Measurements from ENCODE around the gene PSMD1. TPM values are rescaled to one million over a fixed set of nuclear protein-coding genes. Genes with fewer than 3 reads are reported as not detected.

The PSMD1 gene
- total and polyA plus RNA-seq, 11 donors, result 33.2 to 124 (median 86.1) TPM

- TF ChIP-seq CTCF (IDR thresholded peaks at IDR 0.05) (no peak), POLR2A (IDR thresholded peaks at IDR 0.05) (no peak)
- DNase-seq, result no peak
- H3K4me3 ChIP-seq, result no peak overlapping the region
- H3K36me3 ChIP-seq, result peaks cover 0 to 23% (median under 1%) of the 10 kb centered on the region in 9 donors
- peaks cover 0 to 10% (median 5%) of the 10 kb centered on the region in 12 donors for H3K4me1 ChIP-seq
- H3K27me3 ChIP-seq, result no peaks in the 10 kb centered on the region
- WGBS, 4 donors, result 85 to 96% (median 92%) methylated on average over 2 of the region's 2 CpGs
- no peak for ATAC-seq
- no peaks in the 10 kb centered on the region for H3K9me3 ChIP-seq
- intact Hi-C loops (cut with DNase I), result no loop called here
- H3K27ac ChIP-seq, result no peak overlapping the region
Observed at GRCh38 chr2:231115651-231116050, 59.0 kb downstream of the PSMD1 start.

- Histone ChIP-seq H3K4me3 (peak overlapping the region in 1 of 12 donors; percentile 32), H3K27ac (peak overlapping the region in 1 of 12 donors; percentile 40)
- TF ChIP-seq CTCF (IDR thresholded peaks at IDR 0.05), result no peak
- TF ChIP-seq POLR2A (IDR thresholded peaks at IDR 0.05), result no peak
Observed at GRCh38 chr2:231117148-231117547, 60.5 kb downstream of the PSMD1 start.

GRCh38 chr2:231117922-231118613 lies 61.4 kb downstream of the PSMD1 start:
- Histone ChIP-seq H3K27ac (peak overlapping the region in 1 of 12 donors; percentile 40), H3K27me3 (no peaks in the 10 kb centered on the region), H3K4me3 (peak overlapping the region in 2 of 12 donors; percentile 19 to 32), H3K36me3 (peaks cover 0 to 17% (median 0%) of the 10 kb centered on the region in 9 donors), H3K9me3 (no peaks in the 10 kb centered on the region), H3K4me1 (peaks cover 0 to 6% (median under 1%) of the 10 kb centered on the region in 12 donors)
- TF ChIP-seq CTCF (IDR thresholded peaks at IDR 0.05) (no peak), POLR2A (IDR thresholded peaks at IDR 0.05) (no peak)
- DNase-seq, result no peak
- no peak for ATAC-seq
- 78 to 86% (median 83%) methylated on average over 4 of the region's 4 CpGs for WGBS, 4 donors
- intact Hi-C loops (cut with DNase I), result no loop called here

More at GRCh38 chr2:231117148-231117547, 60.5 kb downstream of the PSMD1 start:
- H3K27me3 ChIP-seq, result no peaks in the 10 kb centered on the region
- WGBS, 4 donors, result 39 to 52% (median 46%) methylated on average over 1 of the region's 1 CpG
- H3K9me3 ChIP-seq, result no peaks in the 10 kb centered on the region
- peaks cover 0 to 23% (median 0%) of the 10 kb centered on the region in 9 donors for H3K36me3 ChIP-seq
- ATAC-seq, result no peak
- DNase-seq, result no peak
- intact Hi-C loops (cut with DNase I), result no loop called here
- no peaks in the 10 kb centered on the region for H3K4me1 ChIP-seq

GRCh38 chr2:231118614-231118942 lies 61.9 kb downstream of the PSMD1 start:
- TF ChIP-seq CTCF (IDR thresholded peaks at IDR 0.05) (no peak), POLR2A (IDR thresholded peaks at IDR 0.05) (no peak)

More at GRCh38 chr2:231118614-231118942, 61.9 kb downstream of the PSMD1 start:
- Histone ChIP-seq H3K27me3 (no peaks in the 10 kb centered on the region), H3K27ac (peak overlapping the region in 1 of 12 donors; percentile 40), H3K9me3 (no peaks in the 10 kb centered on the region), H3K4me3 (peak overlapping the region in 2 of 12 donors; percentile 19 to 32), H3K4me1 (peaks cover 0 to 11% (median 6%) of the 10 kb centered on the region in 12 donors), H3K36me3 (peaks cover 0 to 12% (median 0%) of the 10 kb centered on the region in 9 donors)
- WGBS, 4 donors, result 77 to 90% (median 84%) methylated on average over 2 of the region's 2 CpGs
- DNase-seq (no peak), ATAC-seq (no peak)
- intact Hi-C loops (cut with DNase I), result no loop called here
